HL-60 (cell line): ENCODE data around the gene ARSD.
A peak's percentile ranks its signal among the peaks of the same experiment; 100 is the strongest.

Experiments
- DNase-seq, 2 experiments: peaks; one replicate each; pipeline ENCODE4 v3.0.0-alpha.2; 2010 to 2020; ENCODE audit warnings: low read depth in 1 of 2, low spot score in 1 of 2
- H3K27ac ChIP-seq: fragments of 250-450 bp; sonication (Bioruptor Pico); replicated peaks from 2 replicates; pipeline ENCODE4 v1.5.1; 2020; ENCODE audit warnings: mild to moderate bottlenecking, moderate library complexity
- H3K27me3 ChIP-seq: fragments of 250-450 bp; sonication (Bioruptor Pico); 2 replicates; pipeline ENCODE4 v1.5.1; 2021; ENCODE audit warnings: mild to moderate bottlenecking, moderate library complexity; ENCODE audit not compliant: insufficient read depth, poor library complexity, severe bottlenecking
- H3K4me3 ChIP-seq: replicated peaks from 2 replicates; pipeline ENCODE4 v1.5.1; 2011; ENCODE audit warnings: mild to moderate bottlenecking, control low read depth, low read length; ENCODE audit not compliant: insufficient read depth
- CTCF ChIP-seq: IDR thresholded peaks from one replicate; pipeline ENCODE4 v1.5.1; 2011; ENCODE audit warnings: low read length, control low read depth, inconsistent platforms; ENCODE audit not compliant: insufficient read depth
- GABPA ChIP-seq: IDR thresholded peaks from 2 replicates; pipeline ENCODE4 v1.6.1; 2012; ENCODE audit warnings: low read depth
- POLR2AphosphoS5 ChIP-seq: IDR thresholded peaks from 2 replicates; pipeline ENCODE4 v1.6.1; 2012; ENCODE audit warnings: low read depth
- REST ChIP-seq: IDR thresholded peaks from 2 replicates; pipeline ENCODE4 v1.6.1; 2012; ENCODE audit warnings: low read depth; ENCODE audit not compliant: insufficient replicate concordance
- SPI1 ChIP-seq: IDR thresholded peaks from 2 replicates; pipeline ENCODE4 v1.6.1; 2012; ENCODE audit warnings: low read depth, mild to moderate bottlenecking, borderline replicate concordance

The ARSD gene

GRCh38 chrX:2934715-2935710 lies 5.9 kb upstream of the ARSD start:
- Histone ChIP-seq H3K27ac (peak overlapping the region; percentile 65), H3K4me3 (no peak overlapping the region), H3K27me3 (no peaks in the 10 kb centered on the region)
- TF ChIP-seq POLR2AphosphoS5 (peak; percentile 40; the same call in 1 of the 2 replicates), REST (no peak)
- DNase-seq: peak; percentile 66 to 87

GRCh38 chrX:2933125-2933900 lies 4.2 kb upstream of the ARSD start:
- TF ChIP-seq GABPA: no peak
- no peaks in the 10 kb centered on the region for H3K27me3 ChIP-seq
- peak overlapping the region; percentile 44 for H3K27ac ChIP-seq
- H3K4me3 ChIP-seq: no peak overlapping the region
- peak in 1 of 2 experiments; percentile 54 for DNase-seq

- H3K27ac ChIP-seq: no peak overlapping the region
- no peak overlapping the region for H3K4me3 ChIP-seq
Observed at GRCh38 chrX:2931612-2932011, 2.5 kb upstream of the ARSD start.

More at GRCh38 chrX:2931612-2932011, 2.5 kb upstream of the ARSD start:
- no peak for TF ChIP-seq GABPA
- no peak for TF ChIP-seq CTCF
- no peak for TF ChIP-seq REST
- no peak for TF ChIP-seq SPI1
- TF ChIP-seq POLR2AphosphoS5: no peak
- DNase-seq: no peak
- no peaks in the 10 kb centered on the region for H3K27me3 ChIP-seq
